ENCODE results near the gene THBD.

THBD gene

DNA sequence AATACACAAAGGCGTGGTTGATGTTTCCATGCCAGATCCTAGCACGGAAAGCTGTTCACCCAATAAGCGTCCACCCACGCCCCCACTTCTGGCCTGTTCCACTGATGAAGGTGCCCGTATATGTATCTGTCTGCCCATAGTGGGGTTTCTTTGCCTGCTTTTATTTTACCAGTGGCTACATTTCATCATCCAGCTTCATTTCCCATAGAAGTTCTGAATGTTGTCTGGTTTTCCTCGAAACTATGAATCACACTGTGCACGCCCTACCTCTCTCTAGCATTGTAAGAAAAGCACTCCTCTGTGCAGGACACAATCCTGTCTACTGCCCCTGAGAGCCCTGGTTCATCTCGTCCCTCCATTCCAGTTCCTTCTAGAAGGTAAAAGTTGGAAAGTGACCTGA is 45.5 kb upstream of the THBD start:
- no peak for ATAC-seq
- TF ChIP-seq TCF4 (CRISPR knock-in tag; IDR thresholded peaks at IDR 0.05; ENCODE audit: borderline replicate concordance) (no peak), ZFP3 (CRISPR knock-in tag; IDR thresholded peaks at IDR 0.05) (no peak), SNAI2 (CRISPR knock-in tag; IDR thresholded peaks at IDR 0.05) (no peak)

GRCh38 chr20:23094213-23094896 is 44.9 kb upstream of the THBD start:
- ATAC-seq: no peak
- TF ChIP-seq TCF4 (CRISPR knock-in tag; IDR thresholded peaks at IDR 0.05; ENCODE audit: borderline replicate concordance) (no peak), ZNF565 (CRISPR knock-in tag; conservative IDR thresholded peaks at IDR 0.05; ENCODE audit: low read depth) (no peak), ISL1 (CRISPR knock-in tag; IDR thresholded peaks at IDR 0.05) (no peak), OSR1 (CRISPR knock-in tag; IDR thresholded peaks at IDR 0.05) (no peak), ZC3H10 (CRISPR knock-in tag; IDR thresholded peaks at IDR 0.05) (no peak), SNAI2 (CRISPR knock-in tag; IDR thresholded peaks at IDR 0.05) (no peak), ZFP3 (CRISPR knock-in tag; IDR thresholded peaks at IDR 0.05) (no peak), BACH2 (CRISPR knock-in tag; IDR thresholded peaks at IDR 0.05; ENCODE audit: borderline replicate concordance) (no peak), CSDC2 (CRISPR knock-in tag; IDR thresholded peaks at IDR 0.05) (no peak), GLIS3 (CRISPR knock-in tag; IDR thresholded peaks at IDR 0.05) (no peak), ZFP30 (CRISPR knock-in tag; IDR thresholded peaks at IDR 0.05) (no peak), ZNF70 (CRISPR knock-in tag; IDR thresholded peaks at IDR 0.05) (no peak), ZNF8 (CRISPR knock-in tag; IDR thresholded peaks at IDR 0.05) (no peak), CREB5 (CRISPR knock-in tag; IDR thresholded peaks at IDR 0.05; ENCODE audit: low read depth) (no peak), ESRRG (CRISPR knock-in tag; IDR thresholded peaks at IDR 0.05) (no peak), POU6F1 (CRISPR knock-in tag; IDR thresholded peaks at IDR 0.05; ENCODE audit: borderline replicate concordance, low read depth) (no peak)
- TF ChIP-seq, protein P1, sequence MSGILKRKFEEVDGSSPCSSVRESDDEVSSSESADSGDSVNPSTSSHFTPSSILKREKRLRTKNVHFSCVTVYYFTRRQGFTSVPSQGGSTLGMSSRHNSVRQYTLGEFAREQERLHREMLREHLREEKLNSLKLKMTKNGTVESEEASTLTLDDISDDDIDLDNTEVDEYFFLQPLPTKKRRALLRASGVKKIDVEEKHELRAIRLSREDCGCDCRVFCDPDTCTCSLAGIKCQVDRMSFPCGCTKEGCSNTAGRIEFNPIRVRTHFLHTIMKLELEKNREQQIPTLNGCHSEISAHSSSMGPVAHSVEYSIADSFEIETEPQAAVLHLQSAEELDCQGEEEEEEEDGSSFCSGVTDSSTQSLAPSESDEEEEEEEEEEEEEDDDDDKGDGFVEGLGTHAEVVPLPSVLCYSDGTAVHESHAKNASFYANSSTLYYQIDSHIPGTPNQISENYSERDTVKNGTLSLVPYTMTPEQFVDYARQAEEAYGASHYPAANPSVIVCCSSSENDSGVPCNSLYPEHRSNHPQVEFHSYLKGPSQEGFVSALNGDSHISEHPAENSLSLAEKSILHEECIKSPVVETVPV (CRISPR knock-in tag; IDR thresholded peaks at IDR 0.05): no peak
- TF ChIP-seq, protein P2, sequence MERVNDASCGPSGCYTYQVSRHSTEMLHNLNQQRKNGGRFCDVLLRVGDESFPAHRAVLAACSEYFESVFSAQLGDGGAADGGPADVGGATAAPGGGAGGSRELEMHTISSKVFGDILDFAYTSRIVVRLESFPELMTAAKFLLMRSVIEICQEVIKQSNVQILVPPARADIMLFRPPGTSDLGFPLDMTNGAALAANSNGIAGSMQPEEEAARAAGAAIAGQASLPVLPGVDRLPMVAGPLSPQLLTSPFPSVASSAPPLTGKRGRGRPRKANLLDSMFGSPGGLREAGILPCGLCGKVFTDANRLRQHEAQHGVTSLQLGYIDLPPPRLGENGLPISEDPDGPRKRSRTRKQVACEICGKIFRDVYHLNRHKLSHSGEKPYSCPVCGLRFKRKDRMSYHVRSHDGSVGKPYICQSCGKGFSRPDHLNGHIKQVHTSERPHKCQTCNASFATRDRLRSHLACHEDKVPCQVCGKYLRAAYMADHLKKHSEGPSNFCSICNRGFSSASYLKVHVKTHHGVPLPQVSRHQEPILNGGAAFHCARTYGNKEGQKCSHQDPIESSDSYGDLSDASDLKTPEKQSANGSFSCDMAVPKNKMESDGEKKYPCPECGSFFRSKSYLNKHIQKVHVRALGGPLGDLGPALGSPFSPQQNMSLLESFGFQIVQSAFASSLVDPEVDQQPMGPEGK (CRISPR knock-in tag; IDR thresholded peaks at IDR 0.05; ENCODE audit: borderline replicate concordance): no peak

- TF ChIP-seq ESRRG (CRISPR knock-in tag; IDR thresholded peaks at IDR 0.05): no peak
- TF ChIP-seq ZFP3 (CRISPR knock-in tag; IDR thresholded peaks at IDR 0.05): no peak
- TF ChIP-seq, protein P1 (CRISPR knock-in tag; IDR thresholded peaks at IDR 0.05): no peak
- no peak for TF ChIP-seq ZNF70 (CRISPR knock-in tag; IDR thresholded peaks at IDR 0.05)
- TF ChIP-seq, protein P2 (CRISPR knock-in tag; IDR thresholded peaks at IDR 0.05; ENCODE audit: borderline replicate concordance): no peak
- ATAC-seq: no peak
Measured at GRCh38 chr20:23093613-23094012, 44.1 kb upstream of the THBD start.

Measured in SK-N-SH treated with all-trans-retinoic acid at 6 μM for 48 hours (cell line).